ENCODE data around the gene C16orf92. TPM values are rescaled to one million over a fixed set of nuclear protein-coding genes. Genes with fewer than 3 reads are reported as not detected.

Gene C16orf92
- total RNA-seq, 1 experiment from 2014 or later = not detected

- peak overlapping the region; percentile 91 for H3K27ac ChIP-seq (ENCODE audit: low read depth, low read length, poor library complexity, severe bottlenecking)
- intact Hi-C loops (cut with micrococcal nuclease; ENCODE audit: unreplicated experiment) = no loop called here
- ChIA-PET CTCF (no interaction called here), POLR2A (ENCODE audit: low non-redundant PET) (no interaction called here)
- H3K27me3 ChIP-seq (replicated peaks; ENCODE audit: insufficient read depth, low read depth, low read length, poor library complexity) = no peaks in the 10 kb centered on the region
- no TSS peak for BruUV-seq (replicated peaks)
- peak overlapping the region; percentile 66 for H3K4me3 ChIP-seq (ENCODE audit: low read depth, low read length, poor library complexity, severe bottlenecking)
- DNase-seq (ENCODE audit: low spot score) = peak; percentile 36
- no peak for TF ChIP-seq EZH2 (IDR thresholded peaks at IDR 0.05; ENCODE audit: borderline replicate concordance, low read depth, low read length, poor library complexity, severe bottlenecking)
- no peak for TF ChIP-seq CTCF (conservative IDR thresholded peaks at IDR 0.05; ENCODE audit: low read depth, low read length)
- H3K36me3 ChIP-seq (ENCODE audit: insufficient read depth, low read length, poor library complexity, severe bottlenecking) = peaks cover 28% of the 10 kb centered on the region
- no peaks in the 10 kb centered on the region for H3K9me3 ChIP-seq (ENCODE audit: low read depth, low read length, poor library complexity, severe bottlenecking)
- peaks cover 16% of the 10 kb centered on the region for H3K4me1 ChIP-seq (ENCODE audit: insufficient read depth, low read length, poor library complexity, severe bottlenecking)
Observed at GRCh38 chr16:29996766-29997250, 26.2 kb upstream of the C16orf92 start.

GRCh38 chr16:29999605-30000004 is 23.4 kb upstream of the C16orf92 start:
- peaks cover 12% of the 10 kb centered on the region for H3K4me1 ChIP-seq (ENCODE audit: insufficient read depth, low read length, poor library complexity, severe bottlenecking)
- CTCF ChIA-PET = no interaction called here
- no peak for DNase-seq (ENCODE audit: low spot score)
- H3K27ac ChIP-seq (ENCODE audit: low read depth, low read length, poor library complexity, severe bottlenecking) = no peak overlapping the region
- TF ChIP-seq EZH2 (IDR thresholded peaks at IDR 0.05; ENCODE audit: borderline replicate concordance, low read depth, low read length, poor library complexity, severe bottlenecking) (no peak), CTCF (conservative IDR thresholded peaks at IDR 0.05; ENCODE audit: low read depth, low read length) (no peak)
- no TSS peak for BruUV-seq (replicated peaks)
- no peaks in the 10 kb centered on the region for H3K9me3 ChIP-seq (ENCODE audit: low read depth, low read length, poor library complexity, severe bottlenecking)
- H3K36me3 ChIP-seq (ENCODE audit: insufficient read depth, low read length, poor library complexity, severe bottlenecking) = peaks cover 24% of the 10 kb centered on the region
- H3K4me3 ChIP-seq (ENCODE audit: low read depth, low read length, poor library complexity, severe bottlenecking) = no peak overlapping the region
- no peaks in the 10 kb centered on the region for H3K27me3 ChIP-seq (replicated peaks; ENCODE audit: insufficient read depth, low read depth, low read length, poor library complexity)
- intact Hi-C loops (cut with micrococcal nuclease; ENCODE audit: unreplicated experiment) = no loop called here
- POLR2A ChIA-PET (ENCODE audit: low non-redundant PET) = no interaction called here

GRCh38 chr16:30000735-30001631 is 22.0 kb upstream of the C16orf92 start:
- Histone ChIP-seq H3K4me3 (ENCODE audit: low read depth, low read length, poor library complexity, severe bottlenecking) (no peak overlapping the region), H3K4me1 (ENCODE audit: insufficient read depth, low read length, poor library complexity, severe bottlenecking) (peaks cover 5% of the 10 kb centered on the region), H3K27me3 (replicated peaks; ENCODE audit: insufficient read depth, low read depth, low read length, poor library complexity) (no peaks in the 10 kb centered on the region), H3K27ac (ENCODE audit: low read depth, low read length, poor library complexity, severe bottlenecking) (no peak overlapping the region), H3K9me3 (ENCODE audit: low read depth, low read length, poor library complexity, severe bottlenecking) (no peaks in the 10 kb centered on the region), H3K36me3 (ENCODE audit: insufficient read depth, low read length, poor library complexity, severe bottlenecking) (peaks cover 28% of the 10 kb centered on the region)
- intact Hi-C loops (cut with micrococcal nuclease; ENCODE audit: unreplicated experiment) = no loop called here
- no peak for DNase-seq (ENCODE audit: low spot score)
- BruUV-seq (replicated peaks) = no TSS peak
- POLR2A ChIA-PET (ENCODE audit: low non-redundant PET) = no interaction called here
- CTCF ChIA-PET = no interaction called here
- TF ChIP-seq EZH2 (IDR thresholded peaks at IDR 0.05; ENCODE audit: borderline replicate concordance, low read depth, low read length, poor library complexity, severe bottlenecking) (no peak), CTCF (conservative IDR thresholded peaks at IDR 0.05; ENCODE audit: low read depth, low read length) (no peak)

Data from A673 (cell line).